Fibroblast of peridontal ligament (primary cell): Measurements from ENCODE around the gene AKR1C2.
"Not testable (repeated sequence)": the region's sequence is repeated elsewhere in the genome, so short reads cannot be mapped to it uniquely, and the experiment has no call there.

Experiments
- DNase-seq: peaks from one replicate; pipeline ENCODE4 v3.0.0-alpha.2; 2010; ENCODE audit errors: extremely low read depth

AKR1C2 gene

GRCh38 chr10:5025461-5025881 lies 21.8 kb upstream of the AKR1C2 start:
- not testable (repeated sequence) for DNase-seq

- no peak for DNase-seq
Measured at GRCh38 chr10:5023177-5023805, 19.6 kb upstream of the AKR1C2 start.

GRCh38 chr10:5021624-5022290 lies 18.1 kb upstream of the AKR1C2 start:
- not testable (repeated sequence) for DNase-seq

GRCh38 chr10:5019770-5020612 lies 16.3 kb upstream of the AKR1C2 start:
- DNase-seq = not testable (repeated sequence)

GRCh38 chr10:5018671-5019277 lies 15.1 kb upstream of the AKR1C2 start:
- DNase-seq = peak; percentile 81

- no peak for DNase-seq
Measured at GRCh38 chr10:5018134-5018533, 14.5 kb upstream of the AKR1C2 start.

GRCh38 chr10:5014936-5015335 lies 11.3 kb upstream of the AKR1C2 start:
- DNase-seq = no peak

- DNase-seq = not testable (repeated sequence)
Measured at GRCh38 chr10:5014200-5014910, 10.7 kb upstream of the AKR1C2 start.

- DNase-seq = no peak
Measured at GRCh38 chr10:5013385-5013784, 9.7 kb upstream of the AKR1C2 start.

- no peak for DNase-seq
Measured at GRCh38 chr10:5012595-5012994, 8.9 kb upstream of the AKR1C2 start.

GRCh38 chr10:5011392-5011791 lies 7.7 kb upstream of the AKR1C2 start:
- not testable (repeated sequence) for DNase-seq

- DNase-seq = not testable (repeated sequence)
Measured at GRCh38 chr10:5010043-5010442, 6.4 kb upstream of the AKR1C2 start.

- not testable (repeated sequence) for DNase-seq
Measured at GRCh38 chr10:5008857-5009548, 5.3 kb upstream of the AKR1C2 start.

- not testable (repeated sequence) for DNase-seq
Measured at GRCh38 chr10:5004501-5004900, 844 bp upstream of the AKR1C2 start.

- DNase-seq = not testable (repeated sequence)
Measured at GRCh38 chr10:5004030-5004385, 351 bp upstream of the AKR1C2 start.

GRCh38 chr10:5002013-5002727 lies 1.5 kb downstream of the AKR1C2 start:
- DNase-seq = no peak

- DNase-seq = no peak
Measured at GRCh38 chr10:4998671-4999070, 5.0 kb downstream of the AKR1C2 start.

GRCh38 chr10:4994260-4994659 lies 9.4 kb downstream of the AKR1C2 start:
- DNase-seq = not testable (repeated sequence)

- not testable (repeated sequence) for DNase-seq
Measured at GRCh38 chr10:4992564-4992963, 11.1 kb downstream of the AKR1C2 start.

GRCh38 chr10:4991463-4991862 lies 12.2 kb downstream of the AKR1C2 start:
- DNase-seq = not testable (repeated sequence)
